ENCODE measurements around the gene EVA1C.

- no peak for TF ChIP-seq EZH2phosphoT487 (IDR thresholded peaks at IDR 0.05; ENCODE audit: unreplicated experiment)
- no peak for TF ChIP-seq CTCF (conservative IDR thresholded peaks at IDR 0.05; ENCODE audit: low read depth in 2 of 2)
- no peak for TF ChIP-seq REST (IDR thresholded peaks at IDR 0.05; ENCODE audit: unreplicated experiment)
- no peak for TF ChIP-seq CREB1 (CRISPR knock-in tag; IDR thresholded peaks at IDR 0.05; ENCODE audit: low read depth)
- TF ChIP-seq EZH2 (IDR thresholded peaks at IDR 0.05; ENCODE audit: low read depth, unreplicated experiment): no peak
- TF ChIP-seq POLR2AphosphoS5 (IDR thresholded peaks at IDR 0.05; ENCODE audit: low read depth): no peak
- TF ChIP-seq ZNF114 (CRISPR knock-in tag; IDR thresholded peaks at IDR 0.05): no peak
Measured at GRCh38 chr21:32456497-32456918, 44.0 kb downstream of the EVA1C start.
